ENCODE results near the gene PCDHGB1.

GRCh38 chr5:141382469-141383294 is 32.8 kb downstream of the PCDHGB1 start, which contains the start of gene PCDHGA7:
- TF ChIP-seq EZH2 (IDR thresholded peaks at IDR 0.05; ENCODE audit: low read length, missing control alignments) (no peak), CTCF (conservative IDR thresholded peaks at IDR 0.05 in 1 of 2, IDR thresholded peaks at IDR 0.05 in 1 of 2; ENCODE audit: low read depth in 1 of 2, low read length in 2 of 2) (peak; percentile 51)
